Tibial nerve (tissue), 4 donors: Measurements from ENCODE around the gene SCUBE3. TPM values are rescaled to one million over a fixed set of nuclear protein-coding genes. Genes with fewer than 3 reads are reported as not detected.

ENCODE experiments used
- DNase-seq, 2 donors: peaks; one replicate each; pipeline ENCODE4 v3.0.0-alpha.2; 2019; ENCODE audit warnings: low spot score in 2 of 2
- H3K27ac ChIP-seq, 4 donors: fragments of 200-600 bp; sonication (generic) in 3 of 4; one replicate each; pipeline ENCODE4 v1.5.1; 2017 to 2019; ENCODE audit warnings: mild to moderate bottlenecking in 1 of 4
- H3K27me3 ChIP-seq, 2 donors: fragments of 200-600 bp; sonication (generic) in 1 of 2; one replicate each; pipeline versions ENCODE4 v1.5.1 to v1.6.0; 2017 to 2019
- H3K36me3 ChIP-seq, 3 donors: fragments of 200-600 bp; sonication (generic); one replicate each; pipeline ENCODE4 v1.5.1; 2018 to 2019
- H3K4me1 ChIP-seq, 4 donors: fragments of 200-600 bp; sonication (generic) in 3 of 4; one replicate each; pipeline ENCODE4 v1.5.1; 2017 to 2019
- H3K4me3 ChIP-seq, 4 donors: fragments of 200-600 bp; sonication (generic) in 3 of 4; one replicate each; pipeline ENCODE4 v1.5.1; 2017 to 2019; ENCODE audit warnings: mild to moderate bottlenecking in 1 of 4, moderate library complexity in 1 of 4
- H3K9me3 ChIP-seq, 4 donors: fragments of 200-600 bp; sonication (generic) in 3 of 4; one replicate each; pipeline ENCODE4 v1.5.1; 2017 to 2019
- EP300 ChIP-seq, 2 donors: sonication (generic); formaldehyde crosslinking; IDR thresholded peaks; one replicate each; pipeline ENCODE4 v1.6.1; 2017; ENCODE audit warnings: antibody characterized with exemption in 2 of 2, mild to moderate bottlenecking in 1 of 2
- POLR2A ChIP-seq, 2 donors: fragments of 450-650 bp; IDR thresholded peaks; one replicate each; pipeline ENCODE4 v1.6.1; 2017; ENCODE audit warnings: antibody characterized with exemption in 2 of 2, mild to moderate bottlenecking in 2 of 2, moderate library complexity in 2 of 2
- WGBS, 2 donors: methylation state at CpG; one replicate each; pipeline ENCODE4 v1.1.5; 2018; 5-methylcytosine and 5-hydroxymethylcytosine counted together
- total RNA-seq, 4 donors: library from RNA; depleted of rRNA; stranded (reverse); fragments of >200 nt; gene quantifications; one replicate each; pipeline ENCODE4 v1.1.0, GENCODE V29; 2016
- TF ChIP-seq, protein P1 (sequence below), 5 experiments: fragments of 200-600 bp in 3 of 5; fragments of 450-650 bp in 2 of 5; sonication (generic) in 3 of 5; IDR thresholded peaks; one replicate each; pipeline ENCODE4 v1.5.1; 2016 to 2019; ENCODE audit warnings: antibody characterized with exemption in 5 of 5, mild to moderate bottlenecking in 3 of 5, moderate library complexity in 2 of 5

The SCUBE3 gene
- total RNA-seq, 4 donors from 2014 or later: 0.30 to 1.3 (median 0.50) TPM

DNA sequence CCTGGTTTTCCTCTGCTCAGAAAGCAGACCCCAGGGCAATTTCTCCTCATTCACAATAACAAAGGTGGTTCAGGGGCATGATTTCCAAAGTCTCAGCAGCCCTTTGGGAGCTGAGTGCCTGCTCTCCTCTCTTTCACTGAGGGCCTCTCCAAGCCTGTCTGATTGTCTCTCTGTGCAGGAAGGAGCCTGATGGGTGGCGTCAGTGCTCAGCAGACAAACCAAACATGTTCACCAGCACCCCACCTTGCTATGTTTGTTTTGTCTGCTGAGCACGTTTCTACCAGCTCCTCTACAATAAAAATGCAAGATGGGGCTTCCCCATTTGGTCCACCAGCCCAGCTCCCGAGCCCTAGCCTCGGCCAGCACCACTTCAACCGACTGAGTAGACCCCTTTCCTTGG lies 47.2 kb upstream of the SCUBE3 start:
- Histone ChIP-seq H3K27me3 (no peaks in the 10 kb centered on the region), H3K27ac (no peak overlapping the region), H3K4me1 (peaks cover 0 to 14% (median 10%) of the 10 kb centered on the region in 4 donors), H3K4me3 (no peak overlapping the region), H3K9me3 (no peaks in the 10 kb centered on the region), H3K36me3 (no peaks in the 10 kb centered on the region)
- TF ChIP-seq POLR2A (IDR thresholded peaks at IDR 0.05) (no peak), EP300 (IDR thresholded peaks at IDR 0.05) (no peak)
- TF ChIP-seq, protein P1, sequence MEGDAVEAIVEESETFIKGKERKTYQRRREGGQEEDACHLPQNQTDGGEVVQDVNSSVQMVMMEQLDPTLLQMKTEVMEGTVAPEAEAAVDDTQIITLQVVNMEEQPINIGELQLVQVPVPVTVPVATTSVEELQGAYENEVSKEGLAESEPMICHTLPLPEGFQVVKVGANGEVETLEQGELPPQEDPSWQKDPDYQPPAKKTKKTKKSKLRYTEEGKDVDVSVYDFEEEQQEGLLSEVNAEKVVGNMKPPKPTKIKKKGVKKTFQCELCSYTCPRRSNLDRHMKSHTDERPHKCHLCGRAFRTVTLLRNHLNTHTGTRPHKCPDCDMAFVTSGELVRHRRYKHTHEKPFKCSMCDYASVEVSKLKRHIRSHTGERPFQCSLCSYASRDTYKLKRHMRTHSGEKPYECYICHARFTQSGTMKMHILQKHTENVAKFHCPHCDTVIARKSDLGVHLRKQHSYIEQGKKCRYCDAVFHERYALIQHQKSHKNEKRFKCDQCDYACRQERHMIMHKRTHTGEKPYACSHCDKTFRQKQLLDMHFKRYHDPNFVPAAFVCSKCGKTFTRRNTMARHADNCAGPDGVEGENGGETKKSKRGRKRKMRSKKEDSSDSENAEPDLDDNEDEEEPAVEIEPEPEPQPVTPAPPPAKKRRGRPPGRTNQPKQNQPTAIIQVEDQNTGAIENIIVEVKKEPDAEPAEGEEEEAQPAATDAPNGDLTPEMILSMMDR (IDR thresholded peaks at IDR 0.05): no peak
- 84 to 90% methylated on average over 5 of the region's 5 CpGs for WGBS, 2 donors
- DNase-seq: no peak

GRCh38 chr6:35167505-35167904 lies 46.3 kb upstream of the SCUBE3 start:
- no peak overlapping the region for H3K4me3 ChIP-seq
- peaks cover 0 to 5% (median 2%) of the 10 kb centered on the region in 4 donors for H3K4me1 ChIP-seq
- no peaks in the 10 kb centered on the region for H3K9me3 ChIP-seq
- TF ChIP-seq, protein P1 (IDR thresholded peaks at IDR 0.05): no peak
- TF ChIP-seq EP300 (IDR thresholded peaks at IDR 0.05) (no peak), POLR2A (IDR thresholded peaks at IDR 0.05) (no peak)
- H3K27me3 ChIP-seq: no peaks in the 10 kb centered on the region
- no peak for DNase-seq
- H3K36me3 ChIP-seq: no peaks in the 10 kb centered on the region
- H3K27ac ChIP-seq: no peak overlapping the region

GRCh38 chr6:35168461-35168861 lies 45.3 kb upstream of the SCUBE3 start:
- WGBS, 2 donors: 84 to 85% methylated on average over 7 of the region's 7 CpGs
- DNase-seq: no peak
- no peak for TF ChIP-seq POLR2A (IDR thresholded peaks at IDR 0.05)
- TF ChIP-seq, protein P1 (IDR thresholded peaks at IDR 0.05): no peak

DNA sequence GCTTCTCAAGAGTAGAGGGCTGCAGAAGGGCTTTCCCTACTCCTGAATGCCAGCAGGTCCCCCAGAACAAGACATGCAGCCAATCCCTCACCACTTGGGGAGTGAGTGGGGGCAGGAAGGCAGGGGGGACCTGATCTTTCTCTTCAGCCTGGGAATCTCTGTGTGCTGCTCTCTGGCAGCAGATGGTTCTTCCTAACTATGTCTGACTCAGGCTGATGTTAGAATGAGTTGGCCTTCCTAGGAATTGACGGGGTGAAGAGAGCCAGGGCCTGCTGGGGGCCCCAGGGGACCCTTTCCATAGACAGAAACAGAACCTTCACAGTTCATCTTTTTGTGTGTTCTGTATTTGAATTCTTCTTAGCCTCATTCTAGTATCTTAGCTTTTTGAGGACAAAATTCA lies 43.6 kb upstream of the SCUBE3 start:
- H3K27me3 ChIP-seq: no peaks in the 10 kb centered on the region
- H3K9me3 ChIP-seq: no peaks in the 10 kb centered on the region
- DNase-seq: no peak
- H3K36me3 ChIP-seq: no peaks in the 10 kb centered on the region
- whole genome bisulfite sequencing, 2 donors: 64 to 75% methylated on average over 1 of the region's 1 CpG
- no peak overlapping the region for H3K27ac ChIP-seq
- TF ChIP-seq EP300 (IDR thresholded peaks at IDR 0.05) (no peak), POLR2A (IDR thresholded peaks at IDR 0.05) (no peak)
- TF ChIP-seq, protein P1 (IDR thresholded peaks at IDR 0.05): no peak
- no peaks in the 10 kb centered on the region for H3K4me1 ChIP-seq
- H3K4me3 ChIP-seq: no peak overlapping the region

More at GRCh38 chr6:35168461-35168861, 45.3 kb upstream of the SCUBE3 start:
- no peaks in the 10 kb centered on the region for H3K36me3 ChIP-seq
- H3K4me3 ChIP-seq: no peak overlapping the region
- no peaks in the 10 kb centered on the region for H3K4me1 ChIP-seq
- H3K27ac ChIP-seq: no peak overlapping the region
- no peaks in the 10 kb centered on the region for H3K9me3 ChIP-seq
- no peaks in the 10 kb centered on the region for H3K27me3 ChIP-seq

GRCh38 chr6:35170891-35171290 lies 42.9 kb upstream of the SCUBE3 start:
- no peak for TF ChIP-seq EP300 (IDR thresholded peaks at IDR 0.05)
- TF ChIP-seq, protein P1 (IDR thresholded peaks at IDR 0.05): no peak
- TF ChIP-seq POLR2A (IDR thresholded peaks at IDR 0.05): no peak

More at GRCh38 chr6:35170891-35171290, 42.9 kb upstream of the SCUBE3 start:
- WGBS, 2 donors: 90 to 93% methylated on average over 3 of the region's 3 CpGs
- Histone ChIP-seq H3K4me1 (no peaks in the 10 kb centered on the region), H3K4me3 (no peak overlapping the region), H3K9me3 (no peaks in the 10 kb centered on the region), H3K36me3 (no peaks in the 10 kb centered on the region), H3K27me3 (no peaks in the 10 kb centered on the region), H3K27ac (no peak overlapping the region)
- no peak for DNase-seq
